Memory B cell (primary cell): ENCODE data around the gene TBKBP1.

ENCODE experiments used
- ATAC-seq: fragments of 150-1000 bp; cut with Tn5 transposase; 2 replicates; pipeline ENCODE4 v1.10.0; 2021; ENCODE audit warnings: low read depth, mild to moderate bottlenecking, moderate library complexity
- DNase-seq, 2 donors: peaks; one replicate each; pipeline ENCODE4 v3.0.0; 2022; ENCODE audit warnings: low spot score in 2 of 2
- H3K27ac Mint-ChIP-seq: one replicate; pipeline ENCODE4 v1.8.0; 2022; ENCODE audit warnings: mild to moderate bottlenecking, moderate library complexity, mixed read lengths
- H3K27me3 Mint-ChIP-seq: one replicate; pipeline ENCODE4 v1.8.0; 2022; ENCODE audit warnings: mixed read lengths
- H3K36me3 Mint-ChIP-seq: one replicate; pipeline ENCODE4 v1.8.0; 2022; ENCODE audit warnings: mild to moderate bottlenecking, mixed read lengths
- H3K4me1 Mint-ChIP-seq: one replicate; pipeline ENCODE4 v1.8.0; 2022; ENCODE audit warnings: mixed read lengths
- H3K4me3 Mint-ChIP-seq: one replicate; pipeline ENCODE4 v1.8.0; 2022; ENCODE audit warnings: mild to moderate bottlenecking, moderate library complexity, mixed read lengths
- H3K9me3 Mint-ChIP-seq: one replicate; pipeline ENCODE4 v1.8.0; 2022; ENCODE audit warnings: mixed read lengths

Gene TBKBP1

DNA sequence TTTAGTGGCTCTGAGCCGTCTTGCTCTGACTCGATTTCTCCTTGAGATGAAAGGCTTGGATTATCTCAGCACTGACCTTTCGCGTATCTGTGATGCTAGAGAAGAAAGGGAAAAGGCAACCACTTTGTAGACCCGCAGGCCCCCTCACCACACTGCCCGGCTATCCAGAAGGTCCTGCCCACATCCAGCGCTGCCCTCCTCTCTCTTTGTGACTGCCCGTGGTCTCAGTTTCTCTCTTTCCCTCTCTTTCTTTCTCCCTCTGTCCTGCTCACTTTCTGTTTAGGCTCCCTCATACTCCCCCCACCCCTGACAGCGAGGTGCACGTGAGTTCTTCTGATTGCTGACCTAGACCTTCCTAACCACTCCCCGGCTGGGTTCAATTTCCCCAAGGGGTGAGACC, 26.2 kb downstream of the TBKBP1 start:
- Mint-ChIP-seq H3K27ac (no peak overlapping the region), H3K4me3 (no peak overlapping the region), H3K9me3 (no peaks in the 10 kb centered on the region), H3K36me3 (no peaks in the 10 kb centered on the region), H3K27me3 (peaks cover 6% of the 10 kb centered on the region), H3K4me1 (peaks cover 47% of the 10 kb centered on the region)
- ATAC-seq (no peak), DNase-seq (no peak)

DNA sequence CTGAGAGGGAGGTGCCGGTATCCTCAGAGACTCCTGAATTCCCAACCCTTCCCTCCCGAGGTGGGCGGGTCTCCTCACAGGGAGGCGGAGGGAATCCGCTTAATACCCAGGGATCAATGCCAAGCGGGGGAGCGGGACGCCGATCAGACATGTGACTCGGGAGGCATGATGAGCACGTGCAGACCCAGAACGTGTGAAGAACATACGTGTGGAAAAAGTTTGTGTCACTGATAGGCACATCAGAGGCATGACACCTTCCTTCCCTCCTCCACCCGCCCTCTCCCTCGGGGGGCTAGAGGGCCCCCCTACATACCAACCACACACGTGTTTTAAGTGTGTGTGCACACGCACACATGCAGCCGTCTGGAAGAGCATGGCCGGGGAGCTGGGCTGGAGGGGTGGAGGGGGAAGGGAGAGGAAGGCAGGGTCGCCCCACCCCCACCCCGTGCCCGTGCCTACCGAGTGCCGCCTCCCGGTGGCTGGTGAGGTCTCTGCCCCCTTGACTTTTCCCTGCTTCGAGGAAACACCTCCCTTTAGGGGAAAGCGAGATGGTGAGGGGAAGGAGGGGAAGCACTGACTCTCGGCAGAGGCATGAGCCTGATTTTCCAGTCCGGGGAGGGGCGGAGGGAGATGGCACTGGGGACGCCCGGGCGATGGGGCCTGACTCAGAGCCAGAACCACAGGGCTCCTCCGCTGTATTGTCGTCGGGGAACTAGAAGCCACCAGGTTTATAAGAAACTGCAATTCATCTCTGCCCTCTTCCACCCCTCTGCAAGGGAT, 27.0 kb downstream of the TBKBP1 start:
- H3K27me3 Mint-ChIP-seq = peaks cover 6% of the 10 kb centered on the region
- no peak for DNase-seq
- peaks cover 40% of the 10 kb centered on the region for H3K4me1 Mint-ChIP-seq

DNA sequence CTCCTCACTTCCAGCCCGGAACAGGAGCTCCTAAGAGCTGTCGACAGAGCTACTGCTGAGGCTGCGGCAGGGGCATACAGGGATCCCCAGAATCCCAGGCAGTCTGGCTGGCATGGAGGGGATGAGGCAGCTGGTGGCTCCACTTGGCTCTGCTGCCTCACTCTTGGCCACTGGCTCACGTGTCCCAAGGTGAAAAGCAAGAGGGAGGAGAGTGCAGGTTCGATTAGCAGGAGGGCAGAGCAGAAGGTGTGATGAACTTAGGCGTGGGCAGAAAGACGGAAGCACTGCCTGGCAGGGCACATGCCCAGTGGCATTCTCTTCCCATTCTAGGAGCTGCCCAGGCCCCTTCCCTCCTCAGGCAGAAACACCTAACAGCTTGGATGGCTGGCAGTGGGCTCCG, 27.8 kb downstream of the TBKBP1 start:
- DNase-seq (no peak), ATAC-seq (no peak)
- Mint-ChIP-seq H3K36me3 (no peaks in the 10 kb centered on the region), H3K27ac (no peak overlapping the region), H3K27me3 (peaks cover 12% of the 10 kb centered on the region), H3K4me1 (peaks cover 36% of the 10 kb centered on the region), H3K9me3 (no peaks in the 10 kb centered on the region), H3K4me3 (no peak overlapping the region)

More for the DNA sequence above, 27.0 kb downstream of the TBKBP1 start:
- H3K36me3 Mint-ChIP-seq = no peaks in the 10 kb centered on the region
- H3K27ac Mint-ChIP-seq = no peak overlapping the region
- ATAC-seq = peak; percentile 63
- H3K9me3 Mint-ChIP-seq = no peaks in the 10 kb centered on the region
- H3K4me3 Mint-ChIP-seq = peak overlapping the region; percentile 22

DNA sequence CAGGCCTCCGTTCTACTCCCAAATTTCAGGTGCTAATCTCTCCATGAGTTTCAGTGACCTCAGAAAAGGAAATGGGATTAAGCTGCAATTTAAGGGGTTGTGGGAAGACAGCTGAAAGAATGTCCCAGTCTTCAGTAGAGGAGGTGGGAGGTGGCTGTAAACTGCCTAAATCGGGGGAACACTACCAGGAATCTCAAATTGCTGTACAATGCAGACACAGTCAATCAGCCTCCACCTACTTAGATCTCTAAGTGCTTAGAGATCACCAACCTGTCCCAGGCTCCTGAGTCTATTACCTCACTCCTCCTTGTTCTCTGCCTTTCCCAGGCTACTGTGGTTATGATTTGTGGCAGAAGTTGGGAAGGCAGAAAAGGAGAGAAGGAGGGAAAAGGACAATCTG, 30.7 kb downstream of the TBKBP1 start:
- peaks cover 14% of the 10 kb centered on the region for H3K27me3 Mint-ChIP-seq
- no peaks in the 10 kb centered on the region for H3K36me3 Mint-ChIP-seq
- peaks cover 10% of the 10 kb centered on the region for H3K4me1 Mint-ChIP-seq
- no peaks in the 10 kb centered on the region for H3K9me3 Mint-ChIP-seq
- H3K4me3 Mint-ChIP-seq = no peak overlapping the region
- no peak overlapping the region for H3K27ac Mint-ChIP-seq
- ATAC-seq = no peak
- DNase-seq = no peak

DNA sequence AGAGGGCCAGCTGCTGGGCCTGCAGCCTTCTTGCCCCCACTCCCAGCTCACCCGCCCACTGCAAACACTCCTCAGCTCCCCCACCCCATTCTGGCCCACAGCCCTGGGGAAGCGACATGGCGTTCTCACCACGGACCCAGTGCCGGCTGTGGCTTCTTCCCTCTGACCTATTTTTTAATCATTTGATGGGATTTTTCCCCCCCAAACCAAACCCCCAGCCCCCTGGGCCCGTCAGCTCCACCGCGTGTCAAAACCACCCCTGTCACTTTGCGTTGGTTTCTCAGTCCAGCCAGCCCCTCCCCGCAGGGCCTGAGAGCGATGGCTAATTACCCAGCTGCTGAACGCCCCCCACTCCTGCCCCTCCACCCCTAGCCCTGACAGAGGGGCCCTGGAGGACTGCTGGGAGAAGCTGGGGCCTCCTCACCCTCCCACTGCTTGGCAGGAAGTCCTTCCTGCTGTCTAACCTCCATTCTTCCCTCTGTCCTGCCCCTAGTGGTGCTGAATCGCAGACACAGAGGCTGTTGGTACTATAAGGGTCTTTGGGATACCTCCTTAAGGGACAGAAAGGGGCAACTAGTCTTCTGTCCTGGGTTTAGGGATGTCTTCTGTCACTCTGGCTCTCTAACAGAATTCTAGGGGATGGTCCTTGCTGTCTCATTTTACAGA, 31.6 kb downstream of the TBKBP1 start:
- H3K9me3 Mint-ChIP-seq = no peaks in the 10 kb centered on the region
- H3K4me3 Mint-ChIP-seq = no peak overlapping the region
- peaks cover 6% of the 10 kb centered on the region for H3K4me1 Mint-ChIP-seq
- H3K27ac Mint-ChIP-seq = no peak overlapping the region
- DNase-seq (no peak), ATAC-seq (no peak)
- H3K36me3 Mint-ChIP-seq = no peaks in the 10 kb centered on the region
- H3K27me3 Mint-ChIP-seq = peaks cover 14% of the 10 kb centered on the region

DNA sequence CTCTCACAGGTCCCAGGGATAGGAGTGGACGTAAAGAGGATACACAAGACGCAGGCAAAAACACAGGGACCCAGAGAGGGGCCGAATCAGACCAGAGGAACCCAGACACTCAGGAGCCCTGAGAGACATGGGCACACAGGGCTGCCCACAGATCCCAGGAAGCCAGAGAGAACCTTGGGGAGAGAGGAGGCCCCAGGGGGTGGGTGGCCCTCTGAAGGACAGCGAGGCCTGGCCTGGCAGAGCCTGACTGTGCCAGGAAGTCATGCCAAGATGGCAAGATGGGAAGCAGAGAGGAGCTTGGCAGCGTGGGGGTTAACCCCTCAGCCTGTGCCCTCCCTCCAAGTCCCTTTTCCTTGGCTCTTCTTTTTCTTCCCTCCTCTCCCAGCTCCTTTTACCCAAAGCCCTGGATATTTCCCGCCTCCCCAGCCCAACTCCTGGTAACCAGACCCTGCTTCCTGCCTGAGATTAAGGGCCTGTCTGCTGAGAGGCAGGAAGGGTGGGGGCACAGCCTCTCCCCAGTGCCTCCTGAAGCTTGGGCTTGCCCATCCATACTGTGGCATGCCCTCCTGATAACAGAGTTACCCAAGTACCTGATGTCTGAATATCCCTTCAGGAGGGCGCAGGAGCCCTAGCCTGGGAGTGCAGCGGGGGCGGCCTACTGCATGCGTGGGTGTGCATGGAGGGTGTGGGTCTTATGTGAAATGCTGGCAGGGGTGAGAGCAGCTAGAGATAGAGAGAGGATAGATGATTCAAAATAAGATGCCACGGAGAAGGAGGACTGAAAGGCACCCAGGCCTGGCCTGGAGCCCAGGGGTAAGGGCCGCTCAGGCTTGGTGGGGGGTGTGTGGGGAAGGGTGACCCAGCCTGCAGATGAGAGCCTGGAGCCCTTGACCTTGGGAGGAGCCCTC, 33.1 kb downstream of the TBKBP1 start:
- DNase-seq (no peak), ATAC-seq (no peak)
- H3K27me3 Mint-ChIP-seq = peaks cover 12% of the 10 kb centered on the region
- H3K4me3 Mint-ChIP-seq = no peak overlapping the region
- peaks cover 2% of the 10 kb centered on the region for H3K4me1 Mint-ChIP-seq
- H3K27ac Mint-ChIP-seq = no peak overlapping the region
- no peaks in the 10 kb centered on the region for H3K36me3 Mint-ChIP-seq
- no peaks in the 10 kb centered on the region for H3K9me3 Mint-ChIP-seq

DNA sequence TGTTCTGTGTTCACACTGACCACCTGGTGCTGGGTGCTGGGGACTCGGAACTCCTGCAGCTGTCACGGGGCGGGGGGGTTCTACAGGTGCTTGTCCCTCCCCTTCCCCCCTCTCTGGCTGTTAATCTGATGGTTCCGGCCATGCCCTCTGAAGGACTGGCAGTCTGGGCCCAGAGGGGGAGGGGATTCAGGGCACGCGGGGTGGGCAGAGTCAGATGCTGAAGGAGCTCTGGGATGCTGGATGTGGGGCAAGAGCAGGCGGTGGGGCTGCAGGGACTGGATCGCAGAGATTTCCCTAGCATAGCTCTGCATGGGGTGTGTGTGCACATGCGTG, 33.7 kb downstream of the TBKBP1 start:
- no peak for DNase-seq
- Mint-ChIP-seq H3K4me3 (no peak overlapping the region), H3K4me1 (peaks cover 5% of the 10 kb centered on the region), H3K27me3 (peaks cover 12% of the 10 kb centered on the region), H3K9me3 (no peaks in the 10 kb centered on the region), H3K27ac (no peak overlapping the region), H3K36me3 (no peaks in the 10 kb centered on the region)
- ATAC-seq = no peak

DNA sequence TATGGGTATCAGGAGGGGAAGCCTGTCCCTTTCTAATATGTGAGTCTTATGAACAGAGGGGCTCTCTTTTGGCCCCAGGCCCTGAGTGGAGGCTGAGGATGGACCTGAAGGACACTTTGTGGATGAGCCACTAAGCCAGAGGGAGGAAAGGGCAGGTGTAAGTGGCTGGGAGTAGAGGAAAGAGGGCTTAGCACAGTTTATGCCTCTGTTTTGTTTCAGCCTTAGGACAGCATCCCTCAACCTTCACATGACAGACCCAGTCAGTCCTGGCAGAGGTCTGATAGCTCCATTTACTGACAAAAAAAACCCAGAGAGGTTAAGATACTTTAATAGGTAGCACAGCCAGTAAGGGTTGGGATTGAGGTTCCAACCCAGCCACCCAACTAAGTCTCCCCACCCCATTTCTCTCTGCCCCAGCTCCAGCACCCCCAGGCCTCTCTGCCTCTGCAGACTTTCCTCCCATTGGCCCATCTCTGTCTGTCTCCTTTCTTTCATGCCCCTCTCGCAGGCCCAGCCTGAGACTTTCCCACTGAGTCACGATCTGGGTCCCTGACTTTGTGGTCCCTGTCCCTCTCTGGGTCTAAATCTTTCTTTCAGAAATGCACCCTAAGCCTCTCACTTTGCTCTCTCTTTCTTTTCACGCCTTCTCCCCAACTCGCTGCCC, 34.4 kb downstream of the TBKBP1 start:
- Mint-ChIP-seq H3K4me3 (no peak overlapping the region), H3K27me3 (peaks cover 12% of the 10 kb centered on the region), H3K36me3 (no peaks in the 10 kb centered on the region), H3K27ac (no peak overlapping the region), H3K9me3 (no peaks in the 10 kb centered on the region), H3K4me1 (peaks cover 9% of the 10 kb centered on the region)
- ATAC-seq (no peak), DNase-seq (no peak)

DNA sequence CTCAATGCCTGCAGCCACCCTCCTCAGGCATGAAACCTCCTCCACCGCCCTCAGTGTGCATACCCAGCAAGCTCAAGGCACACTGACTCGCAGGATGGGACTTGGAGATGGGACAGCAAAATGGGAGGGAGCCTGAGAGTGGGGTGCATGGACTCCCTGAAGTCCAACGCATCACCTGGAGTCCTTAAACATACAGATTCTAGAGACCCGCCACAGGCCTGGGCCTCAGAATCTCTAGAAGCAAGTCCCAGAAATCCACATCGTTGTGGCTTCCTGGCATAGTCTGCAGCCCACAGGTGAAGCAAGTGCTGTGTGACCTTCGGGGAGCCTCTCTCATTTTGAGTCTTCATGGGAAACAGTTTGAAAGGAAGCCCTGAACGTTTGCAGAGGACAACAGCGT, 35.5 kb downstream of the TBKBP1 start:
- no peak for ATAC-seq
- H3K27ac Mint-ChIP-seq = no peak overlapping the region
- no peak for DNase-seq
- H3K36me3 Mint-ChIP-seq = no peaks in the 10 kb centered on the region
- peaks cover 12% of the 10 kb centered on the region for H3K27me3 Mint-ChIP-seq
- no peaks in the 10 kb centered on the region for H3K9me3 Mint-ChIP-seq
- H3K4me1 Mint-ChIP-seq = peaks cover 16% of the 10 kb centered on the region
- no peak overlapping the region for H3K4me3 Mint-ChIP-seq

DNA sequence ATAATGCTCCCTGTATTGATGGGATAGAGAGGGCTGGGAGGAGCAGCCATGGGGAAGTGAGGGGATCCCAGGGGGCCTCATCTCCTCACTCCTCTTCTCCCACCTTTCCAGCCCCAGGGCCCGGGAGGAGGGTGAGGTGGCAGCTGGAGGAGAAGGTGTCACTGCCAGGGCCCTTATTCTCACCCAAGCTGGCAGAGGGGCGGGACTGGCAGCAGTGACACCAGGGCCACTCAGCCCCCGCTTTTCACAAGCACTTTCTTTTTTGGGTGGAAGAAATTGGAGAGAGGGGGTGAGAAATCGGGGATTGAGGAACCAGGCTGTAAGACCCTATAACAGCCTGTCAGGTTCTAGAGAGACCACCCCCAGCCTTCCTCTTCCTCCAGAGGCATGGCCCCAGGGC, 36.7 kb downstream of the TBKBP1 start:
- Mint-ChIP-seq H3K9me3 (no peaks in the 10 kb centered on the region), H3K4me1 (peaks cover 25% of the 10 kb centered on the region), H3K27me3 (peaks cover 9% of the 10 kb centered on the region), H3K4me3 (no peak overlapping the region), H3K36me3 (no peaks in the 10 kb centered on the region), H3K27ac (no peak overlapping the region)
- ATAC-seq (no peak), DNase-seq (no peak)

DNA sequence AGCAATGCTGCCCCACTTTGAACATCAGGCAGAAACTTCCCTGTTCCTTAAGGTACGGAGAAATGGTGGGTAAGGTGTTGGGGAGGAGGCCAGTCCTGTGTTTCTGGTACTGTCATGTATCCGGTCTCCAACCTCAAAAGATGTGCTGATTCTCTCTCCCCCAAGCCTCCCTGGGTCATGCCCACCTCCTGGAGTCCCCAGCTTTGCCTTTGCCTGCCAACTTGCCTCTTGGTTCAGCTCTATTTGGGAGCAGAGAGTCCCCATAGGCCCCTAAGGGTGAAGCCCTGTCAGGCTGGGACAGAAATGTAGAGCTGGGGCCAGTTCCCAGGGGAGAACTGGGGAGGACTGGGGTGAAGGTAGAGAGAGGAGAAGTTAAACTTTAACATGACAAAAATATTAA, 37.4 kb downstream of the TBKBP1 start:
- no peak for ATAC-seq
- Mint-ChIP-seq H3K4me3 (no peak overlapping the region), H3K36me3 (no peaks in the 10 kb centered on the region), H3K27ac (no peak overlapping the region), H3K9me3 (no peaks in the 10 kb centered on the region), H3K27me3 (peaks cover 6% of the 10 kb centered on the region), H3K4me1 (peaks cover 29% of the 10 kb centered on the region)
- DNase-seq = no peak

DNA sequence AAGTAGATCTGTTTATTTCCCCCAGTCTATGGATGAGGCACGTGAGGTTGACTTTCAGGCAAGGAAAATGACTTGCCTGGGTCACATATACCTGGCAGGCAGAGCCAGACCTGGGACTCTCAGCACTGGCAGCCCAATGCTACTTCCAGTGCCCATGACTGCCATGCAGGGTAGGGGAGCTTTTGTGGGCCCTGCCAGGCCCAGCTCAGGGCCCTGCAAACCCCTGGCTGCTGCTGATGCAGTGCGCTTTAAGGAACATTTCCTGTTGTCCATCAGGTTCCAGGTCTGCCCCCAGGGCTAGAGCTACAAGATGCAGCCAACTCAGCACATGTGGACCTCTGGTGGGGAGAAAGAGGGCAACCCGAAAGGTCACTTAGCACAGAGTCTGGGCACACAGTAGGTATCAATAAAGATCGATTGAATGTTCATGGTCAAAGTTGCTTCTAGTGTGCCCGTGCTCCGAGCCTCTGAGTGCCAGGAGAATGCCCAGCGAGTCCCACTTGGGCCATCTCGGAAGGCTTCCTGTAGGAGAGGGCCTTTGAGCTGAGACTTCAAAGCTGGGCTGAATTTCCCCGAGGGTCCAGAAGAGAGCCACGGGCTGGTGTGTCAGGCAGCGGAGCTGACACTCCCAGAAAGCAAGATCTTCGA, 38.6 kb downstream of the TBKBP1 start:
- H3K36me3 Mint-ChIP-seq = no peaks in the 10 kb centered on the region
- no peaks in the 10 kb centered on the region for H3K9me3 Mint-ChIP-seq
- H3K4me1 Mint-ChIP-seq = peaks cover 32% of the 10 kb centered on the region
- H3K27me3 Mint-ChIP-seq = peaks cover 2% of the 10 kb centered on the region
- H3K27ac Mint-ChIP-seq = peak overlapping the region; percentile 70
- ATAC-seq (no peak), DNase-seq (no peak)
- peak overlapping the region; percentile 78 for H3K4me3 Mint-ChIP-seq

DNA sequence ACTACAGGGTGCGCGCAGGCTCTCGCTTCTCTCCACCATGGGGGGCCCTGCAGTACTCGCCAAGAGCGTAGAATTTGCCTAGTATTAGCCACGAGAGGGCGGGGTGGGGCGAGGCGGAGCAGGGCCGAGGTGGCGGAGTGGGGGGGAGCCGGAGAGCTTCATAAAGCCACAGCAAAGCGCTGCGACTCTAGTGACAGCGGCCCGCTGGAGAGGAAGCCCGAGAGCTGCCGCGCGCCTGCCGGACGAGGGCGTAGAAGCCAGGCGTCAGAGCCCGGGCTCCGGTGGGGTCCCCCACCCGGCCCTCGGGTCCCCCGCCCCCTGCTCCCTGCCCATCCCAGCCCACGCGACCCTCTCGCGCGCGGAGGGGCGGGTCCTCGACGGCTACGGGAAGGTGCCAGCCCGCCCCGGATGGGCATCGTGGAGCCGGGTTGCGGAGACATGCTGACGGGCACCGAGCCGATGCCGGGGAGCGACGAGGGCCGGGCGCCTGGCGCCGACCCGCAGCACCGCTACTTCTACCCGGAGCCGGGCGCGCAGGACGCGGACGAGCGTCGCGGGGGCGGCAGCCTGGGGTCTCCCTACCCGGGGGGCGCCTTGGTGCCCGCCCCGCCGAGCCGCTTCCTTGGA, 39.2 kb downstream of the TBKBP1 start, which contains the start of gene TBX21:
Gene TBX21, plus strand, starts transcription at position 190 of the 627 bp plus-strand sequence. Its CDS starts 219 bp downstream, at position 409.
- H3K36me3 Mint-ChIP-seq = no peaks in the 10 kb centered on the region
- peak within 1 kb of the TSS; percentile 98 for H3K4me3 Mint-ChIP-seq
- H3K27ac Mint-ChIP-seq = peak within 1 kb of the TSS; percentile 70
- no peaks in the 10 kb centered on the region for H3K9me3 Mint-ChIP-seq
- peaks cover 32% of the 10 kb centered on the region for H3K4me1 Mint-ChIP-seq
- peak; percentile 90 for ATAC-seq
- peak; percentile 89 for DNase-seq
- no peaks in the 10 kb centered on the region for H3K27me3 Mint-ChIP-seq
